Endometrial microvascular endothelial cells (primary cell): Measurements from ENCODE around the gene CPEB4. TPM values are rescaled to one million over a fixed set of nuclear protein-coding genes. Genes with fewer than 3 reads are reported as not detected.

ENCODE experiments used
- in situ Hi-C: cut with HindIII; loops from 2 replicates; pipeline ENCODE4 v1.10.0; 2017; ENCODE audit warnings: low sequenced_read_pairs, low pct_unique_long_range_greater_than_20kb; ENCODE audit errors: inconsistent ontology term
- total RNA-seq: library from RNA; depleted of rRNA; stranded (reverse); fragments of >200 nt; gene quantifications from one replicate; pipeline ENCODE4 v1.2.3, GENCODE V29; 2015; ENCODE audit errors: inconsistent ontology term

The CPEB4 gene
- total RNA-seq, 1 donor from 2014 or later = 9.4 TPM

DNA sequence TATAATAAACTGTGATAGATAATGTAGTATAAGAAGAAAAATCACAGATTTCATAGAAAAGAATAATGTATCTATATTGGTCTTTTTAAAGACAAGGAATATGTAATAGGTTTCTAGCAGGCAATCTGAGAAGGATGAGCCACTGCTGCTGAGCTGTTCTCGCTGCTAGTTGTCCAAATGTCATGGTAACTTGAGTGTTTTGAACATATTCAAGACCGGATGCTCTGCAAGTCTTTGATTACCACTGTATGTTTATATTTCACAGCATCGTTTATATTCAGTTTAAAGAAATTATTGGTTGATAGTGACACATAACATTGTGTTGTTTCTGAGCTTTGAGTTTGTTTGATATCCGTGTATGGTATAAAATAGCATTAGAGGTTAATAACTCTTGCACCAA lies 110.4 kb downstream of the CPEB4 start:
- in situ Hi-C loops = no loop called here

DNA sequence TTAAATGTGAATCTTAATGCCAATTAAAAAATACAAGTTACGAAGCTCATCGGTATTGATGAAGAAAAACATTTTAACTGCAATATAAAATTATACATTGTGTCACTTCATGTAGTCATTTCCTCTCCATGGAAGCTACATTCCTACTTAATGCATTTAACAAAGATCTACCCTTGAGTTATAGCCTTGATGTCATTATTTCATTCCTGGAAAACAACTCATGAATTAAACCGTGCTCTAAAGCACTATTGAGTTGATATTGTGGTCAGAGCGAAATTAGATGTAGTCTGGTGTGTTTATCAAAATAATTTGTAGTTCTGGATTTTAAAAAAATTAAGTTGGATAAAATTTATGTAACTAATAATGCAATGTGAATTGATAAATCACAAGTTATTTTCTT lies 111.9 kb downstream of the CPEB4 start:
- in situ Hi-C loops = no loop called here

DNA sequence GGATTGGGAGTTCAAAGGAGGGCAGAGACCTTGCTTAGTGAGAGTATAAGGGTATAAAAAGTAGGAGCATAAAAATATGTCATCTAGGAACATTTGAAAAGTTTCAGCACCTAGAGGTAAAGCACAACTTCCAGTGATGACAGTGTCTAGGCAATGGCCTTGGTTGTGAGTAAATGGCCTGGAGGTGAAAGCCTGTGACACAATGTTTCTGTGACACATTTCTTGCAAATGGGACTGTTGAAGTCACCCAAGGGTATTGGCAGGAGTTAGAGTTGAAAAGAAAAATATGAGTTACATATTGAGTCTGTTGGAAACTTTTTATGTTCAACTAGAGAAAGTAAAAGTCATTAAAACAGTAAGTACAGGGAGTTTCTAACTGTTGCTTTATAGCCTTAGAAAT lies 115.6 kb downstream of the CPEB4 start:
- in situ Hi-C loops = no loop called here

DNA sequence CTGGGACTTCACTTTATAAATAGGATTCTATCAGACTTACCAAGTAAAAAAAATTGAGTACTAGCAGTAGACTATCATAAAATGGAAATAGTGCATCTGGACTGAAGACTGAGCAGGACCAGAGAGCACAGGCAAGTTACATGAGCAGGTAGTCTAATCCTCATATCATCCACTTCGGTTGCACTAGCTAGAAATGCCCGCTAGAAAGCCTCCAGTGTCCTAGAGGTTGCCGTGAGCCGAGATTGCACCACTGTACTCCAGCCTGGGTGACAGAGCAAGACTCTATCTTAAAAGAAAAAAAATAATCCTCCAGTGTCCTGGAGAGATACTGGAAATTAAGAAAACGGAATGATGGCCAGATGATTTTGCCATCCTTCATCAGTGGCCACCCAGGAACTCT lies 120.8 kb downstream of the CPEB4 start:
- in situ Hi-C loops = no loop called here

DNA sequence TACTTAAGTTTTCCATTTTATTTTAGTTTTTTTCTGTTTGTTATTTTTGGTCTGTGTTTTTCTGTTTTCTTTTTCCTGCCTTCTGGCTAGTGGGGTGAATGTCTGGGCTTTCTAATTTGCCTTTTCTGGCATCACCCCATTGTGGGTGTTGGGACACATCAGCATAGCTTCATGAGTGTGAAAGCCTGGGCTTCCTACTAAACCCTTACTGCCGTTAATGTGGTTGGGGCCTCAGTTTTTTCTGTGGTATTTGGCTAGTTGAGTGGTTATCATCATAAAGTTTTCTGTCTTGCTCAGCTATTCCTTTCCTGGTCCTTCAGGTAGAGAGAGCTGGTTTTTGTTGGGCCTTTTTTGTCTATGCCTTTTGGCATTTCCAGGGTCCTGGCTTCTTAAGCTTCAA lies 122.2 kb downstream of the CPEB4 start:
- in situ Hi-C loops = no loop called here

DNA sequence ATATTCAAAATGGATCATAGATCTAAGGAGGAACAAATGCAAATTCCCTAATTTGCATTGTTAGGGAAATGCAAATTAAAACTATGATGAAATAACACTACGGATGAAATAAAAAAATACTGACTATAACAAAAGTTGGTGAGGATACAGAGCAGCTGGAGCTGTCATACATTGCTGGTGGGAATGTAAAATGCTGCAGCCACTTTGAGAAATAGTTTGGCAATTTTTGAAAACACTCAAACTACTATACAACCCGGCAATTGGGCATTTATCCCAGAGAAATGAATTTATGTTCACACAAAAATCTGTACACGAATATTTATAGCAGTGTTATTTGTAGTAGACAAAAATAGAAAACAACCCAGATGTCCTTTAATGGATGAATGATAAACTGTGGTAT lies 123.3 kb downstream of the CPEB4 start:
- in situ Hi-C loops = no loop called here

Other genes starting within 250 kb of the CPEB4 start
- gene C5orf47, start 100.8 kb downstream of the CPEB4 start, total RNA-seq = not detected
- gene NSG2, start 157.4 kb downstream of the CPEB4 start, total RNA-seq = not detected